PC-9 (cell line): ENCODE measurements around the gene CFAP99.

Experiments
- CTCF ChIP-seq: fragments of 200-600 bp; sonication (generic); conservative IDR thresholded peaks from 2 replicates; pipeline ENCODE4 v1.6.1; 2017; ENCODE audit warnings: mixed run types, antibody characterized with exemption, mild to moderate bottlenecking, moderate library complexity
- EZH2 ChIP-seq: fragments of 200-600 bp; sonication (generic); IDR thresholded peaks from 2 replicates; pipeline ENCODE4 v1.8.0; 2017; ENCODE audit warnings: antibody characterized with exemption, low read depth

GRCh38 chr4:2511645-2512131 is 92.9 kb downstream of the CFAP99 start:
- no peak for TF ChIP-seq CTCF
- no peak for TF ChIP-seq EZH2
